NT2/D1 (cell line): ENCODE measurements around the gene GBP2.

Experiments used
- YY1 ChIP-seq: IDR thresholded peaks from 2 replicates; pipeline ENCODE4 v1.6.1; 2011; ENCODE audit not compliant: insufficient read length, insufficient read depth
- ZNF274 ChIP-seq: IDR thresholded peaks from 2 replicates; pipeline ENCODE4 v1.6.1; 2011; ENCODE audit warnings: mild to moderate bottlenecking, low read depth, low read length

DNA sequence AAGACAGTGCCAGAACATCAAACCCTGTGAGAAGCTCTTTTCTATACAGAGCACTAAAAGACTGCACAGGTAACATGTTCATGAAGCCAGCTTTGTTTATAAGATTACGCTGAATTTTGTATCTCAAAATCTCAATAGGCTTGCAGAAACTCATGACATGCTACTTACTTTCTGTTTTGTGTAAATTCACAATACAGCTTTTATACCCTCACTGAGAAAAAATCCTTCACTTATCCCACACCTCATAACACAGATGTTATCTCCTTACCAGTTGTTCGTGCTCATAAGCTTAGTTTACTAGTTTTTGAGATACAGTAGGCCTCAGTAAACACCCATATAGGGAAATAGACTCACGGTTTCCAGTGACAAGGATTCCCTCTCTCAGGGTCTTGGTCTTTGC is 24.1 kb upstream of the GBP2 start:
- no peak for TF ChIP-seq YY1
- TF ChIP-seq ZNF274, result no peak
